ENCODE measurements around the gene CCDC171. TPM values are rescaled to one million over a fixed set of nuclear protein-coding genes. Genes with fewer than 3 reads are reported as not detected.

The CCDC171 gene
- total RNA-seq, 1 donor from 2014 or later = 1.7 TPM

DNA sequence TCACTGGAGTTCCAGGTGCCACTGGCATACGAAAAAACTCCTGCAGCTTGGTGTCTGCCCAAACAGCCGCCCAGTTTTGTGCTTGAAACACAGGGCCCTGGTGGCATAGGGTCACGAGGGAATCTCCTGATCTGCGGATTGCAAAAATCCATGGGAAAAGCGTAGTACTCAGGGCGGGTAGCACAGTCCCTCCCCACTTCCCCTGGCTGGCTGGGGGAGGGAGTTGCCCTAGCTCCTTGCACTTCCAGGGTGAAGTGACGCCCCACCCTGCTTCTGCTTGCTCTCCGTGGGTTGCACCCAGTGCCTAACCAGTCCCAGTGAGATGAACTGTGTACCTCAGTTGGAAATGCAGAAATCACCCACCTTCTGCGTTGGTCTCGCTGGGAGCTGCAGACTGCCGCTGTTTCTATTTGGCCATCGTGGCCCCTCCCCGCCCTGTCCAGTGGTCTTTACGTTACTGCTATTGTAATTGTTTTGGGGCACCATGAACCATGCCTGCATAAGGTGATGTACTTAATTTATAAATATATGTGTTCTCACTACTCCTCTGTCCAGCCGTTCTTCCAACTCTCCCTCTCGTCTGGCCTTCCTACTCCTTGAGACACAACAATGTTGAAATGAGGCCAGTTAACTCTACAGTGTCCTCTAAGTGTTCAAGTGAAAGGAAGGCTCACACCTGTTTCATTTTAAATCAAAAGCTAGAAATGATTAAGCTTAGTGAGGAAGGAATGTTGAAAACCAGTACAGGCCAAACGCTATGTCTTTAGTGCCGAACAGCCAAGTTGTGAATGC lies 65.9 kb downstream of the CCDC171 start:
- DNase-seq (ENCODE audit: low spot score in 2 of 2) = no peak
- Histone ChIP-seq H3K9me3 (no peaks in the 10 kb centered on the region), H3K36me3 (no peaks in the 10 kb centered on the region), H3K4me1 (no peaks in the 10 kb centered on the region), H3K27ac (no peak overlapping the region), H3K27me3 (no peaks in the 10 kb centered on the region), H3K4me3 (no peak overlapping the region)
- intact Hi-C loops (cut with DNase I) = no loop called here
- TF ChIP-seq, protein P1, sequence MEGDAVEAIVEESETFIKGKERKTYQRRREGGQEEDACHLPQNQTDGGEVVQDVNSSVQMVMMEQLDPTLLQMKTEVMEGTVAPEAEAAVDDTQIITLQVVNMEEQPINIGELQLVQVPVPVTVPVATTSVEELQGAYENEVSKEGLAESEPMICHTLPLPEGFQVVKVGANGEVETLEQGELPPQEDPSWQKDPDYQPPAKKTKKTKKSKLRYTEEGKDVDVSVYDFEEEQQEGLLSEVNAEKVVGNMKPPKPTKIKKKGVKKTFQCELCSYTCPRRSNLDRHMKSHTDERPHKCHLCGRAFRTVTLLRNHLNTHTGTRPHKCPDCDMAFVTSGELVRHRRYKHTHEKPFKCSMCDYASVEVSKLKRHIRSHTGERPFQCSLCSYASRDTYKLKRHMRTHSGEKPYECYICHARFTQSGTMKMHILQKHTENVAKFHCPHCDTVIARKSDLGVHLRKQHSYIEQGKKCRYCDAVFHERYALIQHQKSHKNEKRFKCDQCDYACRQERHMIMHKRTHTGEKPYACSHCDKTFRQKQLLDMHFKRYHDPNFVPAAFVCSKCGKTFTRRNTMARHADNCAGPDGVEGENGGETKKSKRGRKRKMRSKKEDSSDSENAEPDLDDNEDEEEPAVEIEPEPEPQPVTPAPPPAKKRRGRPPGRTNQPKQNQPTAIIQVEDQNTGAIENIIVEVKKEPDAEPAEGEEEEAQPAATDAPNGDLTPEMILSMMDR (IDR thresholded peaks at IDR 0.05) = no peak

DNA sequence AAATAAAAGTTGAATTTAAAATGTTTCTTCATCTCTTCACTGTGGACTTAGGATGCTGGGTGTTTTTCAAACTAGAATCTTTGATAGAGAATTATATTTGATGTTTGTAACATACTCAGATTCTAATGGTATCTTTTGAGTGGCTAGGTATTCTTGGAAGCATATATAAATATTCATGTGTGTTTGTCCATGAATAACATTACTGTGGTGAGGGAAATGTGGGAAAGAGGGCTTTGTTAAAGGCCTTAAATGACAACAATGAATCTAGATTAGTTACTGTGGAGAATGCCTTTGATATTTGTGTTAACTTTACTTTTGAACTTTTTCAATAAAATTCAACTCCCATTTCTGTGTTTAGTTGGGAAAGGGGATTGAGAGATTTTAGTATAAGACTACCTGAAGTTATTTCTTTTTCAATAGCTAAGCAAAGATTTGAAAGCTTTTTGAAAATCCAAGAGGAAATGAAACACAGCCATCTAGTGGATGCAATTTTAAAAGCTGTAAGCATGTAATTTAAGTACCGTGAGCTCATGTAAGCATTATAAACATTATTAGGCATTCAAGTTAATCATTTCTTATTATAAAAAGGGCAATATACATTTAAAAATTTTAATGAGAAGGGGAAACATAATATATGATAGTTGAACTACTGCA lies 69.6 kb downstream of the CCDC171 start:
- Histone ChIP-seq H3K36me3 (no peaks in the 10 kb centered on the region), H3K9me3 (no peaks in the 10 kb centered on the region), H3K27me3 (no peaks in the 10 kb centered on the region), H3K27ac (no peak overlapping the region), H3K4me3 (no peak overlapping the region), H3K4me1 (no peaks in the 10 kb centered on the region)
- intact Hi-C loops (cut with DNase I) = no loop called here
- DNase-seq (ENCODE audit: low spot score in 2 of 2) = no peak
- TF ChIP-seq, protein P1 (IDR thresholded peaks at IDR 0.05) = peak in 1 of 3 experiments; percentile 25

- no peaks in the 10 kb centered on the region for H3K27me3 ChIP-seq
- no peaks in the 10 kb centered on the region for H3K9me3 ChIP-seq
- no peak for DNase-seq (ENCODE audit: low spot score in 2 of 2)
- no peak overlapping the region for H3K4me3 ChIP-seq
- H3K27ac ChIP-seq = no peak overlapping the region
- TF ChIP-seq, protein P1 (IDR thresholded peaks at IDR 0.05) = no peak
- no peaks in the 10 kb centered on the region for H3K4me1 ChIP-seq
- intact Hi-C loops (cut with DNase I) = no loop called here
- no peaks in the 10 kb centered on the region for H3K36me3 ChIP-seq
Measured at GRCh38 chr9:15635752-15636151, 82.9 kb downstream of the CCDC171 start.

DNA sequence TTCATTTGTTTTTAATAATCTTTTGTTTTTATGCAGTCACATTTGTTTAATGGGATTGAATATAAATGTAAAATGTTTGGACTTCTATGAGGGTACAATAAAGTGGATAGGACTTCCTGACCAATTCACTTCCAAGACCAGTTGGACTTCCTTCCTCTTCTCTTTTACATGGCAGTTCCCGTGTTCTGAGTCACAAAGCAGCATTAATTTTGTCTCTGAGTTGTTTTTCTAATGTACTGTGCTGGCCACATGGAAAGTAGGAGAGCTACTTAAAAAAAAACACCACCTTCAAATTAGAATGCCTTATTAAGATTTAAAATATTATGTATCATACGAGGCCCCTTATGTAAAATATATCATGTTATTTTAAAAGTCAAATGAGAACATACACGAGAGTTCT lies 87.3 kb downstream of the CCDC171 start:
- no peak for DNase-seq (ENCODE audit: low spot score in 2 of 2)
- TF ChIP-seq, protein P1 (IDR thresholded peaks at IDR 0.05) = no peak
- Histone ChIP-seq H3K27ac (no peak overlapping the region), H3K36me3 (no peaks in the 10 kb centered on the region), H3K27me3 (no peaks in the 10 kb centered on the region), H3K4me3 (no peak overlapping the region), H3K4me1 (no peaks in the 10 kb centered on the region), H3K9me3 (no peaks in the 10 kb centered on the region)
- intact Hi-C loops (cut with DNase I) = no loop called here

DNA sequence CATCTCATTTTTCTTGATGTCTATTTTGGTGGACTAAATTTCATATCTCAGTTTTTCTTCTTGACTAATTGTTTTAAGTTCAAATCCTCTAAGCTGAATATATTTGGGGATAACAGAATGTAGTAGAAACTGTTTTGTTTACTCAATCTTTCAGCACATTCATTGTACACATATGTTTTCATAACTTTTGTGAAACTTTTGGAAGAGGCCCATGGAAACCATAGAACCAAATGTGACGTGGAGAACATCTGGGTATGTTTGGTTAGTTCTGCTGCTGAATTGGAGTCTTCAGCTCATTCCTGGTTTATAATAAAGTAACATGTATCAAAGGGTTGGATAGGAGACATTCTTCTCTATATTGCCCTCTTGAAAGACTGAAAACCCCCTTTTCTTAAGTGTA lies 88.4 kb downstream of the CCDC171 start:
- TF ChIP-seq, protein P1 (IDR thresholded peaks at IDR 0.05) = no peak
- no peaks in the 10 kb centered on the region for H3K4me1 ChIP-seq
- H3K27ac ChIP-seq = no peak overlapping the region
- H3K27me3 ChIP-seq = no peaks in the 10 kb centered on the region
- H3K4me3 ChIP-seq = no peak overlapping the region
- intact Hi-C loops (cut with DNase I) = no loop called here
- no peaks in the 10 kb centered on the region for H3K9me3 ChIP-seq
- H3K36me3 ChIP-seq = no peaks in the 10 kb centered on the region
- DNase-seq (ENCODE audit: low spot score in 2 of 2) = no peak
